SK-N-SH treated with all-trans-retinoic acid at 6 μM for 48 hours (cell line): Measurements from ENCODE around the gene POGK.

Source experiments
- ATAC-seq: fragments of 200-7000 bp; cut with Tn5 transposase; 3 replicates; pipeline ENCODE4 v1.9.1; 2020; ENCODE audit warnings: mild to moderate bottlenecking, moderate library complexity
- ARNTL ChIP-seq: fragments of 450-650 bp; formaldehyde crosslinking; IDR thresholded peaks from 2 replicates; pipeline ENCODE4 v1.5.0; 2020; ENCODE audit warnings: low read depth, mild to moderate bottlenecking, moderate library complexity, borderline replicate concordance
- BACH2 ChIP-seq: fragments of 250-450 bp; sonication (Bioruptor Pico); IDR thresholded peaks from 2 replicates; pipeline ENCODE4 v1.9.0; 2021; ENCODE audit warnings: mild to moderate bottlenecking, borderline replicate concordance
- CSDC2 ChIP-seq: fragments of 250-450 bp; sonication (Bioruptor Pico); IDR thresholded peaks from 2 replicates; pipeline ENCODE4 v1.5.0; 2020; ENCODE audit warnings: mild to moderate bottlenecking, moderate library complexity
- ESRRG ChIP-seq: fragments of 250-450 bp; sonication (Bioruptor Pico); IDR thresholded peaks from 2 replicates; pipeline ENCODE4 v1.6.1; 2021; ENCODE audit warnings: mild to moderate bottlenecking
- GLIS3 ChIP-seq: fragments of 250-450 bp; sonication (Bioruptor Pico); IDR thresholded peaks from 2 replicates; pipeline ENCODE4 v1.5.0; 2020; ENCODE audit warnings: mild to moderate bottlenecking, moderate library complexity
- ISL1 ChIP-seq: fragments of 250-450 bp; sonication (Bioruptor Pico); IDR thresholded peaks from 2 replicates; pipeline ENCODE4 v2.1.2; 2022; ENCODE audit warnings: mild to moderate bottlenecking, moderate library complexity
- OSR1 ChIP-seq: fragments of 250-450 bp; sonication (Bioruptor Pico); IDR thresholded peaks from 2 replicates; pipeline ENCODE4 v1.8.0; 2022; ENCODE audit warnings: moderate library complexity, mild to moderate bottlenecking, inconsistent platforms
- PPARA ChIP-seq: fragments of 250-450 bp; sonication (Bioruptor Pico); IDR thresholded peaks from 2 replicates; pipeline ENCODE4 v1.5.0; 2020; ENCODE audit warnings: mild to moderate bottlenecking, borderline replicate concordance
- RARB ChIP-seq: fragments of 250-450 bp; sonication (Bioruptor Pico); IDR thresholded peaks from 2 replicates; pipeline ENCODE4 v1.8.0; 2021; ENCODE audit warnings: mild to moderate bottlenecking, moderate library complexity
- SNAI2 ChIP-seq: fragments of 250-450 bp; sonication (Bioruptor Pico); IDR thresholded peaks from 2 replicates; pipeline ENCODE4 v1.5.0; 2020; ENCODE audit warnings: mild to moderate bottlenecking, moderate library complexity
- TCF4 ChIP-seq: fragments of 250-450 bp; sonication (Bioruptor Pico); IDR thresholded peaks from 2 replicates; pipeline ENCODE4 v1.8.0; 2021; ENCODE audit warnings: mild to moderate bottlenecking, moderate library complexity, borderline replicate concordance
- TOX ChIP-seq: fragments of 250-450 bp; sonication (Bioruptor Pico); IDR thresholded peaks from 2 replicates; pipeline ENCODE4 v1.8.0; 2021; ENCODE audit warnings: mild to moderate bottlenecking, moderate library complexity, borderline replicate concordance
- ZC3H10 ChIP-seq: fragments of 250-450 bp; sonication (Bioruptor Pico); IDR thresholded peaks from 2 replicates; pipeline ENCODE4 v1.5.1; 2021; ENCODE audit warnings: mild to moderate bottlenecking, moderate library complexity
- ZFP3 ChIP-seq: fragments of 250-450 bp; sonication (Bioruptor Pico); IDR thresholded peaks from 2 replicates; pipeline ENCODE4 v1.5.0; 2020; ENCODE audit warnings: mild to moderate bottlenecking, moderate library complexity
- ZFP30 ChIP-seq: fragments of 450-650 bp; formaldehyde crosslinking; IDR thresholded peaks from 2 replicates; pipeline ENCODE4 v1.5.0; 2022; ENCODE audit warnings: mild to moderate bottlenecking, moderate library complexity
- ZNF565 ChIP-seq: fragments of 450-650 bp; formaldehyde crosslinking; conservative IDR thresholded peaks from 2 replicates; pipeline ENCODE4 v1.5.0; 2020; ENCODE audit warnings: low read depth, mild to moderate bottlenecking, moderate library complexity
- ZNF70 ChIP-seq: fragments of 450-650 bp; formaldehyde crosslinking; IDR thresholded peaks from 2 replicates; pipeline ENCODE4 v1.5.0; 2020; ENCODE audit warnings: mild to moderate bottlenecking, moderate library complexity
- TF ChIP-seq, protein P1 (sequence below): fragments of 250-450 bp; sonication (Bioruptor Pico); IDR thresholded peaks from 2 replicates; pipeline ENCODE4 v1.5.1; 2021; ENCODE audit warnings: mild to moderate bottlenecking, moderate library complexity
- TF ChIP-seq, protein P2 (sequence below): fragments of 250-450 bp; sonication (Bioruptor Pico); IDR thresholded peaks from 2 replicates; pipeline ENCODE4 v1.8.0; 2021; ENCODE audit warnings: low read depth, mild to moderate bottlenecking, moderate library complexity, borderline replicate concordance
- TF ChIP-seq, protein P3 (sequence below): fragments of 250-450 bp; sonication (Bioruptor Pico); IDR thresholded peaks from 2 replicates; pipeline ENCODE4 v1.8.0; 2020; ENCODE audit warnings: mild to moderate bottlenecking, moderate library complexity, borderline replicate concordance
- TF ChIP-seq, protein P4 (sequence below): fragments of 250-450 bp; sonication (Bioruptor Pico); IDR thresholded peaks from 2 replicates; pipeline ENCODE4 v1.5.1; 2020; ENCODE audit warnings: low read depth, mild to moderate bottlenecking, moderate library complexity
- TF ChIP-seq, protein P5 (sequence below): fragments of 250-450 bp; sonication (Bioruptor Pico); IDR thresholded peaks from 2 replicates; pipeline ENCODE4 v1.5.0; 2020; ENCODE audit warnings: mild to moderate bottlenecking, moderate library complexity

Gene POGK

DNA sequence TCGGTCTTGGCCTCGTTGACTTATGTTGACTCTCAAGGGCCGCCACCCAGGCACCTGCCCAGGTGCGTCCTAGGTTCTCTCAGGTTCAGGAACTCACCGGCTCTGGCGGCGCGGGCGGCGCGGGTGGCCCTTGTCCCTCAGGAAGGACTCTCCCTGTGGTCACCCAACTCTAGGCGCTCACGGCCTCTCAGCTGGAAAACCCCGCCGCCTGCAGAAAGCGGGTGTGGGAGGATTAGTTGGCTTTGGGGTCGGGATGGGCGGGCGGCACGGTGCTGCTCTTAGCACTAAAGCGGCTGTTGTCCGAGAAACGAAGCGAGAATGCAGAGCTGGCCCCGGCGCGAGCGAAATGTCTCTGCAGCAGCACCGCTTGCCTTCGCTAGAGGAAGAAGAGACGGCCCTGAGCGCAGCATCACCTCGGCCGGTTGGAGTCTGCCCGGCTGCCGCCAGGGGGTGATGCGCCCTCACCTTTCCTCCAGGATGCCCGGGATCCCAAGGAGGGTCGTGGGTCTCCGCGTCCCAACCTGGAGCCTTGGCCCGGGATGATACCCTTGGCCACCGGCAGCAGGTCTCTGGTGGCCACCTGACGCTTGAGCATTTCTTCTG is 44.9 kb downstream of the POGK start:
- TF ChIP-seq OSR1 (no peak), ZNF565 (no peak), ZNF70 (CRISPR knock-in tag) (no peak), CSDC2 (CRISPR knock-in tag) (no peak), ESRRG (CRISPR knock-in tag) (no peak), GLIS3 (CRISPR knock-in tag) (no peak), PPARA (no peak), SNAI2 (CRISPR knock-in tag) (no peak), RARB (no peak), ZC3H10 (no peak), ISL1 (CRISPR knock-in tag) (no peak), ZFP30 (no peak), ARNTL (no peak)
- TF ChIP-seq, protein P1, sequence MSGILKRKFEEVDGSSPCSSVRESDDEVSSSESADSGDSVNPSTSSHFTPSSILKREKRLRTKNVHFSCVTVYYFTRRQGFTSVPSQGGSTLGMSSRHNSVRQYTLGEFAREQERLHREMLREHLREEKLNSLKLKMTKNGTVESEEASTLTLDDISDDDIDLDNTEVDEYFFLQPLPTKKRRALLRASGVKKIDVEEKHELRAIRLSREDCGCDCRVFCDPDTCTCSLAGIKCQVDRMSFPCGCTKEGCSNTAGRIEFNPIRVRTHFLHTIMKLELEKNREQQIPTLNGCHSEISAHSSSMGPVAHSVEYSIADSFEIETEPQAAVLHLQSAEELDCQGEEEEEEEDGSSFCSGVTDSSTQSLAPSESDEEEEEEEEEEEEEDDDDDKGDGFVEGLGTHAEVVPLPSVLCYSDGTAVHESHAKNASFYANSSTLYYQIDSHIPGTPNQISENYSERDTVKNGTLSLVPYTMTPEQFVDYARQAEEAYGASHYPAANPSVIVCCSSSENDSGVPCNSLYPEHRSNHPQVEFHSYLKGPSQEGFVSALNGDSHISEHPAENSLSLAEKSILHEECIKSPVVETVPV (CRISPR knock-in tag), result no peak
- TF ChIP-seq, protein P2, sequence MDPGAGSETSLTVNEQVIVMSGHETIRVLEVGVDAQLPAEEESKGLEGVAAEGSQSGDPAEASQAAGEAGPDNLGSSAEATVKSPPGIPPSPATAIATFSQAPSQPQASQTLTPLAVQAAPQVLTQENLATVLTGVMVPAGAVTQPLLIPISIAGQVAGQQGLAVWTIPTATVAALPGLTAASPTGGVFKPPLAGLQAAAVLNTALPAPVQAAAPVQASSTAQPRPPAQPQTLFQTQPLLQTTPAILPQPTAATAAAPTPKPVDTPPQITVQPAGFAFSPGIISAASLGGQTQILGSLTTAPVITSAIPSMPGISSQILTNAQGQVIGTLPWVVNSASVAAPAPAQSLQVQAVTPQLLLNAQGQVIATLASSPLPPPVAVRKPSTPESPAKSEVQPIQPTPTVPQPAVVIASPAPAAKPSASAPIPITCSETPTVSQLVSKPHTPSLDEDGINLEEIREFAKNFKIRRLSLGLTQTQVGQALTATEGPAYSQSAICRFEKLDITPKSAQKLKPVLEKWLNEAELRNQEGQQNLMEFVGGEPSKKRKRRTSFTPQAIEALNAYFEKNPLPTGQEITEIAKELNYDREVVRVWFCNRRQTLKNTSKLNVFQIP (CRISPR knock-in tag), result no peak
- TF ChIP-seq, protein P3, sequence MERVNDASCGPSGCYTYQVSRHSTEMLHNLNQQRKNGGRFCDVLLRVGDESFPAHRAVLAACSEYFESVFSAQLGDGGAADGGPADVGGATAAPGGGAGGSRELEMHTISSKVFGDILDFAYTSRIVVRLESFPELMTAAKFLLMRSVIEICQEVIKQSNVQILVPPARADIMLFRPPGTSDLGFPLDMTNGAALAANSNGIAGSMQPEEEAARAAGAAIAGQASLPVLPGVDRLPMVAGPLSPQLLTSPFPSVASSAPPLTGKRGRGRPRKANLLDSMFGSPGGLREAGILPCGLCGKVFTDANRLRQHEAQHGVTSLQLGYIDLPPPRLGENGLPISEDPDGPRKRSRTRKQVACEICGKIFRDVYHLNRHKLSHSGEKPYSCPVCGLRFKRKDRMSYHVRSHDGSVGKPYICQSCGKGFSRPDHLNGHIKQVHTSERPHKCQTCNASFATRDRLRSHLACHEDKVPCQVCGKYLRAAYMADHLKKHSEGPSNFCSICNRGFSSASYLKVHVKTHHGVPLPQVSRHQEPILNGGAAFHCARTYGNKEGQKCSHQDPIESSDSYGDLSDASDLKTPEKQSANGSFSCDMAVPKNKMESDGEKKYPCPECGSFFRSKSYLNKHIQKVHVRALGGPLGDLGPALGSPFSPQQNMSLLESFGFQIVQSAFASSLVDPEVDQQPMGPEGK (CRISPR knock-in tag), result no peak
- peak; percentile 82 for ATAC-seq

DNA sequence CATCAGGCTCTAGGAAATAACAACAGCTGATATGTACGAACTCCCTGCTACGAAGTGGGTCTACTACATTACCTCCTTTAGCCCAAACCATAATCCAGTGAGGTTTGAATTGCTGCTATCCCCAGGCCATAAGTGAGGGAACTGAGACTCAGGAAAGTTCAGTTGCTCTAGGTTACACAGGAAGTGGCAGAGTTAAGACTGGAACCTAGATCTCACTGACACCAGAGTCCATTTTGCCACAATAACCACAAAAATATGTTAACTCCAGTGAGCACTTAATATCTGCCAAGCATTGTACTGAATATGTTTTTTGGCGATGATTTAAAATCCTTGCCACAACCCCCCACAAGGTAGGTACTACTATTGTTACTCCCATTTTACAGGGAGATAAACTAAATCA is 45.7 kb downstream of the POGK start:
- TF ChIP-seq, protein P4, sequence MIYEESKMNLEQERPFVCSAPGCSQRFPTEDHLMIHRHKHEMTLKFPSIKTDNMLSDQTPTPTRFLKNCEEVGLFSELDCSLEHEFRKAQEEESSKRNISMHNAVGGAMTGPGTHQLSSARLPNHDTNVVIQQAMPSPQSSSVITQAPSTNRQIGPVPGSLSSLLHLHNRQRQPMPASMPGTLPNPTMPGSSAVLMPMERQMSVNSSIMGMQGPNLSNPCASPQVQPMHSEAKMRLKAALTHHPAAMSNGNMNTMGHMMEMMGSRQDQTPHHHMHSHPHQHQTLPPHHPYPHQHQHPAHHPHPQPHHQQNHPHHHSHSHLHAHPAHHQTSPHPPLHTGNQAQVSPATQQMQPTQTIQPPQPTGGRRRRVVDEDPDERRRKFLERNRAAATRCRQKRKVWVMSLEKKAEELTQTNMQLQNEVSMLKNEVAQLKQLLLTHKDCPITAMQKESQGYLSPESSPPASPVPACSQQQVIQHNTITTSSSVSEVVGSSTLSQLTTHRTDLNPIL, result no peak
- TF ChIP-seq, protein P2 (CRISPR knock-in tag), result no peak
- TF ChIP-seq OSR1 (no peak), ZNF565 (no peak), ZC3H10 (no peak), ZFP30 (no peak), PPARA (no peak), TOX (no peak), ZNF70 (CRISPR knock-in tag) (no peak), ZFP3 (CRISPR knock-in tag) (no peak), SNAI2 (CRISPR knock-in tag) (no peak), TCF4 (CRISPR knock-in tag) (no peak), ISL1 (CRISPR knock-in tag) (no peak), ARNTL (no peak), ESRRG (CRISPR knock-in tag) (no peak), BACH2 (CRISPR knock-in tag) (no peak)
- TF ChIP-seq, protein P5, sequence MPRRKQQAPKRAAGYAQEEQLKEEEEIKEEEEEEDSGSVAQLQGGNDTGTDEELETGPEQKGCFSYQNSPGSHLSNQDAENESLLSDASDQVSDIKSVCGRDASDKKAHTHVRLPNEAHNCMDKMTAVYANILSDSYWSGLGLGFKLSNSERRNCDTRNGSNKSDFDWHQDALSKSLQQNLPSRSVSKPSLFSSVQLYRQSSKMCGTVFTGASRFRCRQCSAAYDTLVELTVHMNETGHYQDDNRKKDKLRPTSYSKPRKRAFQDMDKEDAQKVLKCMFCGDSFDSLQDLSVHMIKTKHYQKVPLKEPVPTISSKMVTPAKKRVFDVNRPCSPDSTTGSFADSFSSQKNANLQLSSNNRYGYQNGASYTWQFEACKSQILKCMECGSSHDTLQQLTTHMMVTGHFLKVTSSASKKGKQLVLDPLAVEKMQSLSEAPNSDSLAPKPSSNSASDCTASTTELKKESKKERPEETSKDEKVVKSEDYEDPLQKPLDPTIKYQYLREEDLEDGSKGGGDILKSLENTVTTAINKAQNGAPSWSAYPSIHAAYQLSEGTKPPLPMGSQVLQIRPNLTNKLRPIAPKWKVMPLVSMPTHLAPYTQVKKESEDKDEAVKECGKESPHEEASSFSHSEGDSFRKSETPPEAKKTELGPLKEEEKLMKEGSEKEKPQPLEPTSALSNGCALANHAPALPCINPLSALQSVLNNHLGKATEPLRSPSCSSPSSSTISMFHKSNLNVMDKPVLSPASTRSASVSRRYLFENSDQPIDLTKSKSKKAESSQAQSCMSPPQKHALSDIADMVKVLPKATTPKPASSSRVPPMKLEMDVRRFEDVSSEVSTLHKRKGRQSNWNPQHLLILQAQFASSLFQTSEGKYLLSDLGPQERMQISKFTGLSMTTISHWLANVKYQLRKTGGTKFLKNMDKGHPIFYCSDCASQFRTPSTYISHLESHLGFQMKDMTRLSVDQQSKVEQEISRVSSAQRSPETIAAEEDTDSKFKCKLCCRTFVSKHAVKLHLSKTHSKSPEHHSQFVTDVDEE (CRISPR knock-in tag), result no peak
- TF ChIP-seq, protein P3 (CRISPR knock-in tag), result no peak
- ATAC-seq, result no peak
